Coronary artery (tissue), 2 donors: Measurements from ENCODE around the gene CKMT2.
A peak's percentile ranks its signal among the peaks of the same experiment; 100 is the strongest.

ENCODE experiments used
- DNase-seq: peaks from one replicate; pipeline ENCODE4 v3.0.0-alpha.2; 2017; ENCODE audit warnings: low spot score
- H3K27ac ChIP-seq, 2 donors: fragments of 200-600 bp; sonication (generic); one replicate each; pipeline ENCODE4 v1.5.1; 2016 to 2019
- H3K4me3 ChIP-seq: fragments of 200-600 bp; sonication (generic); 2 replicates; pipeline ENCODE4 v1.5.1; 2016; ENCODE audit warnings: mild to moderate bottlenecking, moderate library complexity
- CTCF ChIP-seq: fragments of 200-600 bp; sonication (generic); IDR thresholded peaks from one replicate; pipeline ENCODE4 v1.5.1; 2019; ENCODE audit warnings: antibody characterized with exemption

Gene CKMT2

GRCh38 chr5:81301271-81302015 lies 68.3 kb downstream of the CKMT2 start, which contains the start of gene ZCCHC9:
TSS of gene ZCCHC9 (plus strand) at chr5:81301587. CDS start at chr5:81304758, 3,171 bp downstream.
- peak; percentile 93 for DNase-seq
- Histone ChIP-seq H3K4me3 (peak within 1 kb of the TSS; percentile 98), H3K27ac (peak within 1 kb of the TSS; percentile 78 to 97)
- TF ChIP-seq CTCF = no peak

DNA sequence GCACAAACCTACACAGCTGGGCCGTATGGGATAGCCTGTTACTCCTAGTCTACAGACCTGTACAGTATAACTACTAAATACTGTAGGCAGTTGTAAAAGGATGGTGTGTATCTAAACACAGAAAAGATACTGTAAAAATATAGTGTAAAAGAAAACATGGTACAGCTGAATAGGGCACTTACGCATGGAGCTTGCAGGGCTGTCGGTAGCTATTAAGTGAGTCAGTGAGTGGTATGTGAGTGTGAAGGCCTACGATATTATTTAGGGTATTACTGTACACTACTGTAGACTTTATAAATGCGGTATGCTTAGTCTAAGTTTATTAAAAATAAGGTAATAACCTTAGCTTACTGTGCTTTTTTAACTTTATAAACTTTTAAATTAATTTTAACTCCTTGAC lies 69.5 kb downstream of the CKMT2 start:
- Histone ChIP-seq H3K4me3 (peak overlapping the region; percentile 98), H3K27ac (no peak overlapping the region)
- TF ChIP-seq CTCF = no peak
- DNase-seq = no peak

GRCh38 chr5:81303563-81303962 lies 70.4 kb downstream of the CKMT2 start:
- TF ChIP-seq CTCF = no peak
- H3K4me3 ChIP-seq = no peak overlapping the region
- no peak overlapping the region for H3K27ac ChIP-seq
- no peak for DNase-seq

GRCh38 chr5:81305785-81306184 lies 72.7 kb downstream of the CKMT2 start:
- DNase-seq = no peak
- H3K4me3 ChIP-seq = no peak overlapping the region
- no peak for TF ChIP-seq CTCF
- no peak overlapping the region for H3K27ac ChIP-seq

DNA sequence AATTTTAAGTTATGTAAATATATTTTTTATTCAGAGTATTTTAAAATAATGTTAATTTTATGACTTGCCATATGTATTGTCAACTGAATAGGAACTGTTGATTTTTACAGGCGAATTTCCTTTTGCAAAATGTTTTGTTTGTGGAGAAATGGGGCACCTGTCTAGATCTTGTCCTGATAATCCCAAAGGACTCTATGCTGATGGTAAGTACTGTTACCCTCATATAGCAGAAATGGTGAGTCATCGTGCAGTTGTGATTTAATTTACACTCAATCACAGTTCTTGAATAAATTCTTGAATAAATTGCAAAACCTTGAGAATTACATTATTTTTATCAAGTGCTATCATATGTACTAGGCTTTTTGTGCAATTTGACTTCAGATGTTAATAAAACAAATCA lies 75.7 kb downstream of the CKMT2 start:
- H3K27ac ChIP-seq = no peak overlapping the region
- DNase-seq = no peak
- TF ChIP-seq CTCF = no peak
- no peak overlapping the region for H3K4me3 ChIP-seq

DNA sequence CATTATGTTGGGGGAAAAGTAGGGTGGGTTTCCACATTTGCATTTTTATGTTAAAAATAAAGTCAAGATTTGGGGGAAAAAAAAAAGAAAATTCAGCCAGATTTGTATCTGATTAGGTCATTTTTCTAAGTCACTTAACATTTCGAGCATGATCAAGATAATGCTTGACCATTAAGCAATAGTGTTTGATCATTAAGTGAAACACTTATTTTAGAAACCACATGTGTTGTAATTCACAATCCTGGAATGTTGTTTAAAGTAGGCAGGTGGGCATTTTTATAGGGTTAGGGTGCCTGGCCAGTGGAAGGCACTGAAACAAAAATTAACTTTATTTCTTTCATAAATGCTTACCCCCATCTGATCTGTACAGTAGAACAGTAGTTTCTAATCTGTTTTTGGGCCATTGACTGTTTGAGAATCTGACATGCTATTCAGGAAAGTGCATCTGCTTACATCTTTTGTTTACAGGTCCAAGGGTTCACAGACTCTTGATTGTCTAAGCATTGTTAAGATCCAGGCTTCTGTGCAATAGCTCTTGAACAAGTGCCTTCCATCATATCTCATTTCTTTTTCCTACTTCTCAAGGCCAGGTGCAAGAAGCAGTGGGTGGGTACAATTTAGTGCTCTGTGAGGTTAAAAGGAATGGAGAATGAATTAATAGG lies 77.4 kb downstream of the CKMT2 start:
- Histone ChIP-seq H3K4me3 (no peak overlapping the region), H3K27ac (no peak overlapping the region)
- no peak for TF ChIP-seq CTCF
- DNase-seq = no peak

DNA sequence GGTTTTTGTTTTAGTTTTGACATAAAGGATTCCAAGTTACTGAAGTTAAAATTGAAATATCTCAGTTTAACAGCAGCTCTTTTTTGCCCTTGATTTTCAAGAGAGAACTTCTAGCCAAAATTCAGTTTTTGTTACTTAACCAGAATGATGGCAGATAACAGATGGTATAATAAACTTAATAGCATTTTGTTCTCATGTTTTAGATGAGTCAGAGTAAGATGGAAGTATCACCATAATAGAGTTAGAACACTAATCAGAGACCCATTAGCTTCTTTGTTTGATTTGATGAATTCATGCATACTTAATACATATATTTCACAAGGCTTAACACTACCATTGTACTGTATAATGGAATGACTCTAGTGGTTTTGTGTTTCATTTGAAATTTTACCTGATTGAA lies 80.2 kb downstream of the CKMT2 start:
- TF ChIP-seq CTCF = no peak
- H3K27ac ChIP-seq = no peak overlapping the region
- H3K4me3 ChIP-seq = no peak overlapping the region
- DNase-seq = no peak
